ENCODE data around the gene CLEC3B.

GRCh38 chr3:45024542-45025255 lies 1.4 kb upstream of the CLEC3B start:
- no peak for TF ChIP-seq CTCF (conservative IDR thresholded peaks at IDR 0.05; ENCODE audit: low read depth, low read length)
- no peak for TF ChIP-seq EZH2 (IDR thresholded peaks at IDR 0.05; ENCODE audit: low read length, unreplicated experiment)
- TF ChIP-seq EZH2phosphoT487 (IDR thresholded peaks at IDR 0.05; ENCODE audit: borderline replicate concordance, low read length): no peak
